Tibial nerve (tissue), 3 donors: ENCODE measurements around the gene TRPM1.
"Not testable (repeated sequence)": the region's sequence is repeated elsewhere in the genome, so short reads cannot be mapped to it uniquely, and the experiment has no call there.

ENCODE experiments used
- POLR2A ChIP-seq, 2 donors: fragments of 450-650 bp; IDR thresholded peaks; one replicate each; pipeline ENCODE4 v1.6.1; 2017; ENCODE audit warnings: antibody characterized with exemption in 2 of 2, mild to moderate bottlenecking in 2 of 2, moderate library complexity in 2 of 2
- TF ChIP-seq, protein P1 (sequence below), 5 experiments: fragments of 200-600 bp in 3 of 5; fragments of 450-650 bp in 2 of 5; sonication (generic) in 3 of 5; IDR thresholded peaks; one replicate each; pipeline ENCODE4 v1.5.1; 2016 to 2019; ENCODE audit warnings: antibody characterized with exemption in 5 of 5, mild to moderate bottlenecking in 3 of 5, moderate library complexity in 2 of 5

DNA sequence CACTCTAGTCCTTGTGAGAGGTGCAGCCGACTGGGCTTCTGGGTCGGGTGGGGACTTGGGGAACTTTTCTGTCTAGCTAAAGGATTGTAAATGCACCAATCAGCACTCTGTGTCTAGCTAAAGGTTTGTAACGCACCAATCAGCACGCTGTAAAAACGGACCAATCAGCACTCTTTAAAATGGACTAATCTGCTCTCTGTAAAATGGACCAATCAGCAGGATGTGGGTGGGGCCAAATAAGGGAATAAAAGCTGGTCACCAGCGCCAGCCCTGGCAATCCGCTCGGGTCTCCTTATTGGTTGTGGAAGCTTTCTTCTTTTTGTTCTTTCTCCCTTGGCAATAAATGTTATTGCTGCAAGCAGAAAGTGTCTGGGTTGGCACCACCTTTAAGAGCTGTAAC, 13.5 kb downstream of the TRPM1 start:
- not testable (repeated sequence) for TF ChIP-seq POLR2A (IDR thresholded peaks at IDR 0.05)
- TF ChIP-seq, protein P1, sequence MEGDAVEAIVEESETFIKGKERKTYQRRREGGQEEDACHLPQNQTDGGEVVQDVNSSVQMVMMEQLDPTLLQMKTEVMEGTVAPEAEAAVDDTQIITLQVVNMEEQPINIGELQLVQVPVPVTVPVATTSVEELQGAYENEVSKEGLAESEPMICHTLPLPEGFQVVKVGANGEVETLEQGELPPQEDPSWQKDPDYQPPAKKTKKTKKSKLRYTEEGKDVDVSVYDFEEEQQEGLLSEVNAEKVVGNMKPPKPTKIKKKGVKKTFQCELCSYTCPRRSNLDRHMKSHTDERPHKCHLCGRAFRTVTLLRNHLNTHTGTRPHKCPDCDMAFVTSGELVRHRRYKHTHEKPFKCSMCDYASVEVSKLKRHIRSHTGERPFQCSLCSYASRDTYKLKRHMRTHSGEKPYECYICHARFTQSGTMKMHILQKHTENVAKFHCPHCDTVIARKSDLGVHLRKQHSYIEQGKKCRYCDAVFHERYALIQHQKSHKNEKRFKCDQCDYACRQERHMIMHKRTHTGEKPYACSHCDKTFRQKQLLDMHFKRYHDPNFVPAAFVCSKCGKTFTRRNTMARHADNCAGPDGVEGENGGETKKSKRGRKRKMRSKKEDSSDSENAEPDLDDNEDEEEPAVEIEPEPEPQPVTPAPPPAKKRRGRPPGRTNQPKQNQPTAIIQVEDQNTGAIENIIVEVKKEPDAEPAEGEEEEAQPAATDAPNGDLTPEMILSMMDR (IDR thresholded peaks at IDR 0.05): not testable (repeated sequence)
